Ecto neural progenitor cell (in vitro differentiated cells): ENCODE results near the gene GZF1.
A peak's percentile ranks its signal among the peaks of the same experiment; 100 is the strongest.

Experiments
- DNase-seq: peaks from one replicate; pipeline ENCODE4 v3.0.0-alpha.2; 2018; ENCODE audit warnings: low spot score

The GZF1 gene

DNA sequence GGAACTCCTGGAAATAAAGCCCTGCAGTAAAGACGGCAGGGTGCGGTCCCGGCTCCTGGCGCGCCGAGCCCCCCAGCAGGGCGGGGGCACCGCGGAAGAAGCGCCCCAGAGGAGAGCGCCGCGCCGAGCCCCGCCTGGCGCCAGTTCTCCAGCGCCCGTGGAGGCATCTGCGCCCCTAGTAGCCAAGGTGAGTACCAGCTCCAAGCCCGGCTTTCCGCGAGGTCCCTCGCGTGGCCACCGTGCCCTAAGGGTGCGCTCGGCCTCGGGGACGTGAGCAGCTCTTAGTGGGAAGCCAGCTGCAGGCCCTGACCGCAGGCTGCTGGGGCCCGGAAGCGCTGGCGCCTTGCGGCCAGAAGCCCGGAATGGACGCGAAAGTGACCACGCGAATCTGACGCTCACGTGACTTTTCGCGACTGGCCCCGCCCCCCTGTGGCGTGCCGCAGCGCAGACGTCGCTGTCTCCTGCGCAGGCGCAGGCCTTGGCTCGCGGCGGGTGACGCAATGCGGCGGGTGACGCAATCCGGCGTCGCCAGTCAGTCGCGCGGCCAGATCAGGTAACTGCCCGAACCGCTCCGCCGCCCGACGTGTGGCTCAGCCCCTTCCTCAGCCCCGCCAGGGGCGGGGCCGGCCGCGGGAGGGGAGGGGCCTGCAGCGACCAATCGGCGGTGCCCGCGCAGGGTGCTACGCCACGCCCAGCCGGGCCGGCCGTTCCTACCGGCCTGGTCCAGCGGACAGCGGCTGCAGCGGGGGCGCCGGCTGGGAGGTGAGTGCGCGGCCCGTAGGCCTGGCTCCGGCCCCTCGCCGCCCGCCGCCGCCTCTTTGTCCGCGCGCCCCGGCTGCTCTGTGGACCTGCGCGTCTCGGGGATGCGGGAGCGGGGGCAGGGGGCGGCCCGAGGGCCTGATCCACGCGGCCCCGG, at the start of gene GZF1:
GZF1 (plus strand) TSS at position 707 of the 916 bp plus-strand sequence. CDS start 2,202 bp downstream, outside the sequence.
- peak; percentile 99 for DNase-seq

GRCh38 chr20:23313271-23313670, 48.7 kb upstream of the GZF1 start:
- no peak for DNase-seq

DNA sequence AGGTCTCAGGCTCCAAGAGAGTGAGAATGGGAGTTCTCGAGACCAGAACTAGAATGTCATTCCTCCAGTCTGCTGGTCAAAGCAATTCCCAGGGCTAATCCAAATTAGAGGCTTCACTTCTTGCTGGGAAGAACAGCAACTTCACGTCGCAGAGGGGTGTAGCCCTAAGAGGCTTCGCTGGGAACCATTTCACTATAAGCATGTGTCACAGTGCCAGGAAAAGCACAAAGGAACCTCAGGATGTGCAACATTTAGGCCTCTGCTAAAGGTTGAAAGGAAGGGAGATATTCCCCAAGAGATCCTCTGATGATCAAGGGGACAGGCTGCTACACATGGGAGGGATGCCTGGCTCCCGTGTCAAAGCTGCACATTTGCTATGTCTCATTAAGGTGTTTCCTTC, 47.3 kb upstream of the GZF1 start:
- DNase-seq = no peak

DNA sequence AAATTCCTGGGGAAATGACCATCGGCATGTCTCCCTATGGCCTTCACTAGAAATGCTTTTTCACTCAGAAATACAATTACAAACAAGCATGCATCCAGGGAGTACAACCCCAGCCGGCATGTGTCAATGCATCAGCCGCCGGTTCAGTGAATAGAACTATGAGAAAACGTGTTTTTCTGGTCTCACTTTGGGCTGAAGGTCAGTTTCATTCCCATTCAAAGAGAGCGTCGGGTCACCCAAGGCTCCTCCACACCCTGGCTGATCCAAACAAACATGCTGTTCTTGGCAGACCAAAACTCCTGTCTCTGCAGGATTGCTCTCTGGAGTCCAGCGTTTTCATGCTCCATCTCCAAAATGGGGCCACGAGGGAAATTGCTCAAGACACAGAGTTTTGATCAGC, 46.9 kb upstream of the GZF1 start:
- DNase-seq = no peak

DNA sequence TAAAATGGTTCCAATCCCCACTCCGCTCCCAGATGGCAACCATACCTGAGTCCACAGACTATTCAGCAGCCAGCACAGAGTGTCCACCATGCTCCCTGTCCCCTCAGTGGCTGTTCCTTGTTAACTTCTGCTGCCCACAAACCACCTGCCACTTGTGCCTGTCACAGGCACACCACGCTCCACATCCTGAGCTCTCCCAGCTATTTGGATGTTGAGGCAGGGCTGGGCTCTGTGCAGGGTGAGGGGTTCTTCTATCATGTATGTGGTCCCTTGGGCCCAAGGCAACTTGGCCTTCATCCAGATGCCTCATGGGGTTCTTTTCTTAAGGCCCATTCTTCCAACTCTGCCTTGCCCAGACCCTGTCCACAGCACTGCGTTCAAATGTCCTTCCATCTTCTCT, 45.4 kb upstream of the GZF1 start:
- no peak for DNase-seq

DNA sequence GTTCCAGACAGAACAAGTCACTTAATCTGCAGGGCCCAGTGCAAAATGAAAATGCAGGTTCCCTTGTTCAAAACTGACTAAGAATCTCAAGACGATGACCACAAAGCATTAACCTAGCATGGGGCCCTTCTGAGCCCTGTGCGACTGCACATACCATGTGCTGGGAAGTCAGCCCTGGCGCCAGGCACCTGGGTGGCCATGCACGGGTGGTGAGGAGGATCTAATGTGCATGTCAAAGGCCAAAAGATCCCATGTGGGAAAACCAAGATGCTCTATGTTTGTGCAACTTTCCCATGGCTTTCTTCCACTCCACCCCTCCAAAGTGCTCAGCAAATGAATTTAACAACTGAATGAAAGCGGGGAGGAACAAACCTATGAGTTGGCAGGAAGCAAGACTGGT, 44.9 kb upstream of the GZF1 start:
- no peak for DNase-seq

- DNase-seq = no peak
These were observed 43.6 kb upstream of the GZF1 start for GRCh38 chr20:23318347-23318746.

DNA sequence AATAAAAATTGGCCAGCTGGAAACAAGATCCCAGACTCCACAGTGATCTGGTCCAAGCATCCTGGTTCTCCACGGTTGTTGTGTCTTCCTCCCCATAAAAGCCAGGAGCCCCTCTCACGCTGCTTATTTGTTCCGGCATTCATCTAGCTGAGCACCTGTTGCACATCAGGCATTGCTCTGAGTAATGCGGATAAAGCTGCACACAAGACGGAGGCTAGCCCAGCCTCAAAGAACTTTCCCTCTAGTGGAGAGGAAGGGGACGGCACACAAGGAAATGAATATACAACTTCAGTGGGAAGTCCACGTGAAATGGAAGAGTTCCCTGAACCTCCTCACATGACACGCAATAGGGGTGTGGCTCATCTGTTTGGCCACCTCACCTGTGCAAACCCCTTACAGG, 41.7 kb upstream of the GZF1 start:
- no peak for DNase-seq

- no peak for DNase-seq
These were observed 36.9 kb upstream of the GZF1 start for GRCh38 chr20:23325107-23325506.

DNA sequence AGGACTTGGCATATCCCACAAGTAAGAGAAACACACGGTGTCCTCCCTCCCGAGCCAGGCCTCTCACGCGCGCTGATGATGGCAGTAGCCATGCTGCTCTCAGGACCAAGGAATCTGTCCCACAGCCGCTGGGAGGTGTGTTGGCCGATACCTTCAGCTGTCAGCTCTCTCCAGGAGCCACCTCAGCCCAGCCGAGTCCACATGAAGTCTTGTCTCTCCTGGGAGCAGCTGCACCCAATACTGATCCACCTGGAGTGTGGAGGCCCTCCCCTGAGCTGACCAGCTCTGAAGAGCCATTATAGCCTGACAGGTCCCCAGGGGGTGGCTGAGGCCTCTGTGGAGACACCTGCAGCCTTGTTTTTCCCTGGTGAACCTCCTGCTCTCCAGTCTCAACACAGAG, 35.2 kb upstream of the GZF1 start:
- DNase-seq = no peak

GRCh38 chr20:23327617-23328333, 34.2 kb upstream of the GZF1 start:
- no peak for DNase-seq

GRCh38 chr20:23331450-23332350, 30.3 kb upstream of the GZF1 start:
- no peak for DNase-seq

GRCh38 chr20:23332467-23332866, 29.5 kb upstream of the GZF1 start:
- DNase-seq = no peak

- DNase-seq = no peak
These were observed 27.9 kb upstream of the GZF1 start for GRCh38 chr20:23334111-23334510.

- no peak for DNase-seq
These were observed 26.5 kb upstream of the GZF1 start for GRCh38 chr20:23335521-23335920.

- no peak for DNase-seq
These were observed 25.5 kb upstream of the GZF1 start for GRCh38 chr20:23336476-23336875.

- no peak for DNase-seq
These were observed 24.7 kb upstream of the GZF1 start for GRCh38 chr20:23337312-23337711.

GRCh38 chr20:23339986-23340385, 22.0 kb upstream of the GZF1 start:
- DNase-seq = no peak

DNA sequence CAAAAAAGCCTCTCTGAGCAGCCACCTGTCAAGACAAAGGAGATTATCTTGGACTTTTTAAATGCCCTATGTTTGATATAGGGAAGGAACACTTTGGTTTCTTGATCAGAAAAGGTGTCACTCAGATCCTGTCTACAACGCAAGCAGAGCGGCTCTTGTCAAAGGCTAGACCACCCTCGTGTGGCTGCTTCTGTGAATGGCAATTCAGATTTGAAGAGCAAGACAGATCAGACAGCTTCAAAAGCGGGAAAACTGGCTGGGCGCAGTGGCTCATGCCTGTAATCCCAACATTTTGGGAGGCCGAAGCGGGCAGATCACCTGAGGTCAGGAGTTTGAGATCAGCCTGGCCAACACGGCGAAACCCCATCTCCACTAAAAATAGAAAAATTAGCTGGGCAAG, 21.5 kb upstream of the GZF1 start:
- DNase-seq = peak; percentile 74

GRCh38 chr20:23341073-23341472, 20.9 kb upstream of the GZF1 start:
- no peak for DNase-seq

DNA sequence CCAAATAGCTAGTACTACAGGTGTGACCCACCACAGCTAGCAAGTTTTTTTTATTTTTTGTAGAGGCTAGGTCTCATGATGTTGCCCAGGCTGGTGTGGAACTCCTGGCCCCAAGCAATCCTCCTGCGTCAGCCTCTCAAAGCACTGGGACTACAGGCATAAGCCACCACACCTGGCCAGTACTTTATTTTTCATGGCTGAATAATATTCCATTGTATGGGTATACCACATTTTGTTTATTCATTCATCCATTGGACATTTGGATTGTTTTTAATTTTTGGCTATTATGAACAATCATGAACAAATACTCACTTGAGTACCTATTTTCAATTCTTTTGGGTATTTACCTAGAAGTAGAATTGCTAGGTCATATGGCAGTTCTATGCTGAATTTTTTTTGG, 18.4 kb upstream of the GZF1 start:
- no peak for DNase-seq

DNA sequence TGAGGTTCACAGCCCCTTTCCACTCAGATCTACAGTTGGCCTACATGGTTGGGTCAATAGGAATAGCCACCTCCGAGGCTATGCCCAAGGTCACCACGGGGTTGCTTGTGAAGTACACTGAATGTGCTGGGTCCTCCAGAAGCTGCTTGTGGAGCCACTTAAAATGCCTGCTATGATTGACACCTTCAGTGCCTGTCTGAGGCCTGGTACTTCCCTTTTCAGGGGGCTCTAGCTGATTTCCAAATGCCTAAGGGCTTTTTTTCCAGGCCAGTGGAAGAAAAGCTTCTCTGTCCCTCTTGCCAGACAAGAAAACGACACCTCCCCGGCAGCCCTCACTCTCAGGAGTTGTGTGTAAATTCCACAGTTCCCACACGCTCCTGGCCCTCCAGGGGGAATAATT, 17.6 kb upstream of the GZF1 start:
- DNase-seq = no peak
